HepG2 (cell line): ENCODE measurements around the gene FIS1. TPM values are rescaled to one million over a fixed set of nuclear protein-coding genes. Genes with fewer than 3 reads are reported as not detected.

ENCODE experiments used
- GTF3A ChIP-seq: sonication (generic); formaldehyde crosslinking; conservative IDR thresholded peaks from 2 replicates; pipeline ENCODE4 v1.4.0; 2020; ENCODE audit warnings: mild to moderate bottlenecking, missing genetic modification reagents
- HIVEP1 ChIP-seq: sonication (generic); formaldehyde crosslinking; IDR thresholded peaks from 2 replicates; pipeline ENCODE4 v1.4.0; 2020; ENCODE audit warnings: mild to moderate bottlenecking, missing genetic modification reagents
- HMG20B ChIP-seq: conservative IDR thresholded peaks from 2 replicates; pipeline ENCODE4 v1.6.1; 2016; ENCODE audit warnings: missing genetic modification reagents, missing compliant biosample characterization
- HOXD1 ChIP-seq: sonication (generic); formaldehyde crosslinking; IDR thresholded peaks from 2 replicates; pipeline ENCODE4 v1.5.0; 2020; ENCODE audit warnings: missing genetic modification reagents
- MXI1 ChIP-seq: IDR thresholded peaks from 3 replicates; pipeline ENCODE4 v1.6.1; 2012; ENCODE audit warnings: low read depth, low read length, inconsistent platforms, borderline replicate concordance
- RXRB ChIP-seq: IDR thresholded peaks from 2 replicates; pipeline ENCODE4 v1.6.1; 2016; ENCODE audit warnings: borderline replicate concordance, missing genetic modification reagents, missing compliant biosample characterization
- SIN3A ChIP-seq: IDR thresholded peaks from 2 replicates; pipeline ENCODE4 v1.6.1; 2011; ENCODE audit warnings: low read depth, mild to moderate bottlenecking, control low read depth, low read length, borderline replicate concordance
- TARDBP ChIP-seq: sonication (generic); formaldehyde crosslinking; IDR thresholded peaks from 2 replicates; pipeline ENCODE4 v1.8.0; 2022; ENCODE audit warnings: mild to moderate bottlenecking, missing genetic modification reagents
- ZBTB40 ChIP-seq, 2 experiments: fragments of 450-650 bp in 1 of 2; sonication (generic) in 1 of 2; formaldehyde crosslinking in 1 of 2; IDR thresholded peaks; 2 replicates each; pipeline versions ENCODE4 v1.6.1 to v1.8.0; 2016 to 2022; ENCODE audit warnings: antibody characterized with exemption in 1 of 2, mild to moderate bottlenecking in 1 of 2, missing genetic modification reagents in 1 of 2
- ZNF180 ChIP-seq: sonication (generic); formaldehyde crosslinking; IDR thresholded peaks from 2 replicates; pipeline ENCODE4 v1.4.0; 2020; ENCODE audit warnings: low read depth, missing genetic modification reagents, borderline replicate concordance
- ZNF329 ChIP-seq: sonication (generic); formaldehyde crosslinking; IDR thresholded peaks from 2 replicates; pipeline ENCODE4 v1.9.0; 2021; ENCODE audit warnings: low read depth, mild to moderate bottlenecking, missing genetic modification reagents
- ZNF678 ChIP-seq: sonication (generic); formaldehyde crosslinking; IDR thresholded peaks from 2 replicates; pipeline ENCODE4 v1.4.0; 2020; ENCODE audit warnings: mild to moderate bottlenecking, missing genetic modification reagents
- polyA plus RNA-seq, 8 experiments: library from polyadenylated mRNA; depleted of rRNA in 3 of 8; stranded (reverse) in 7 of 8; unstranded in 1 of 8; fragments of >200 nt; fragmentation: Illumina TruSeq in 4 of 8; extraction: Trizol in 4 of 8; gene quantifications; 2 replicates each; pipeline versions ENCODE4 v1.2.1 to v1.2.3, GENCODE V29; 2011 to 2016; ENCODE audit warnings: low read depth in 4 of 8, missing spikeins in 1 of 8, mixed read lengths in 1 of 8; ENCODE audit not compliant: insufficient read depth in 1 of 8
- total RNA-seq, 5 experiments: library from RNA; depleted of rRNA; stranded (reverse); fragments of >200 nt; fragmentation: Illumina TruSeq; extraction: Trizol; gene quantifications; 2 replicates each; pipeline ENCODE4 v1.2.3, GENCODE V29; 2016; ENCODE audit warnings: low read depth in 1 of 5
- TF ChIP-seq, protein P1 (sequence below): sonication (generic); formaldehyde crosslinking; IDR thresholded peaks from 2 replicates; pipeline ENCODE4 v1.8.0; 2022; ENCODE audit warnings: missing genetic modification reagents, mild to moderate bottlenecking, borderline replicate concordance
- TF ChIP-seq, protein P2 (sequence below): sonication (generic); formaldehyde crosslinking; IDR thresholded peaks from 2 replicates; pipeline ENCODE4 v1.5.1; 2020; ENCODE audit warnings: mild to moderate bottlenecking, missing genetic modification reagents, moderate library complexity

FIS1 gene
- total and polyA plus RNA-seq, 2 of the 13 experiments (the other 11 are each of a cell fraction or from before 2014, with no cell fraction given), result 97.5 to 101 TPM

DNA sequence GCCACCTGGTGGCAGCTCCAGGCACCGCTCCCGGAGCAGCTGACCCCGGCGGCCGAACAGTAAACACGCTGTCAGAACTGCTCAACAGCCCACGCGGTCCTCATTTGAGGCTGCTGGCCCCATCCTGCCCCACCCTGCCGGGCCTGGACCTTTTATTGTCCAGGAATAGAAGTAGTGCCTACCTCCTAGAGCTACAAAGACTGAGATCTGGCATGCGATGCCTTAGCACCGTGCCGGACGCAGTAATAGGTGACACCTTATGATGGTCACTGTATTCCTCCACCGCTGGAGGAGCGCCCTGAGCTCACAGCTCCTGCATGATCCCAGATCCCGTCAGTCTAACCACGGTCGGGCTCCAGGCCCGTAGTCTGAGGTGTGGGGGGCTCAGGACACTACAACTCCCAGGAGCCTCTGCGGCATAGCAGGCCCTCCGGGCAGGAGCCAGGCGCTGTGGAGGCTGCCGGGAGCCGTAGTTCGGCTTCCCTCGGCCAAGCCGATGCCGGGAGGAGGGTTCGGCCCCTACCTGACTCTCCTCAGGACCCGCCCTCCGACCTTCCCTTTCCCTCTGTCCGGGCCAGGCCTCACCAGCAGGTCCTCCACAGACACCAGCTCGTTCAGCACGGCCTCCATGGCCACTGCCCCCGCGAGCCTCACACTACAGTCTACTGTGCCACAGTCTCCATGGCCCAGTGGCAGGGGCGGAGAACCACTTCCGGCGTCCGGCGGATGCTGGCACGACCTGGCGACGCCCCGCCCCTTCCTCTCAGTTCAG is at the start of gene FIS1 (continued):
- TF ChIP-seq ZBTB40 (IDR thresholded peaks at IDR 0.05), result peak; percentile 60; the same call in 1 of the 2 replicates
- TF ChIP-seq ZBTB40 (CRISPR knock-in tag; IDR thresholded peaks at IDR 0.05), result no peak; the same call in 1 of the 2 replicates
- TF ChIP-seq SIN3A, result peak; percentile 68; the same call in 1 of the 2 replicates
- TF ChIP-seq, protein P1, sequence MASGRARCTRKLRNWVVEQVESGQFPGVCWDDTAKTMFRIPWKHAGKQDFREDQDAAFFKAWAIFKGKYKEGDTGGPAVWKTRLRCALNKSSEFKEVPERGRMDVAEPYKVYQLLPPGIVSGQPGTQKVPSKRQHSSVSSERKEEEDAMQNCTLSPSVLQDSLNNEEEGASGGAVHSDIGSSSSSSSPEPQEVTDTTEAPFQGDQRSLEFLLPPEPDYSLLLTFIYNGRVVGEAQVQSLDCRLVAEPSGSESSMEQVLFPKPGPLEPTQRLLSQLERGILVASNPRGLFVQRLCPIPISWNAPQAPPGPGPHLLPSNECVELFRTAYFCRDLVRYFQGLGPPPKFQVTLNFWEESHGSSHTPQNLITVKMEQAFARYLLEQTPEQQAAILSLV (CRISPR knock-in tag), result peak; percentile 59; the same call in 1 of the 2 replicates
- TF ChIP-seq, protein P2, sequence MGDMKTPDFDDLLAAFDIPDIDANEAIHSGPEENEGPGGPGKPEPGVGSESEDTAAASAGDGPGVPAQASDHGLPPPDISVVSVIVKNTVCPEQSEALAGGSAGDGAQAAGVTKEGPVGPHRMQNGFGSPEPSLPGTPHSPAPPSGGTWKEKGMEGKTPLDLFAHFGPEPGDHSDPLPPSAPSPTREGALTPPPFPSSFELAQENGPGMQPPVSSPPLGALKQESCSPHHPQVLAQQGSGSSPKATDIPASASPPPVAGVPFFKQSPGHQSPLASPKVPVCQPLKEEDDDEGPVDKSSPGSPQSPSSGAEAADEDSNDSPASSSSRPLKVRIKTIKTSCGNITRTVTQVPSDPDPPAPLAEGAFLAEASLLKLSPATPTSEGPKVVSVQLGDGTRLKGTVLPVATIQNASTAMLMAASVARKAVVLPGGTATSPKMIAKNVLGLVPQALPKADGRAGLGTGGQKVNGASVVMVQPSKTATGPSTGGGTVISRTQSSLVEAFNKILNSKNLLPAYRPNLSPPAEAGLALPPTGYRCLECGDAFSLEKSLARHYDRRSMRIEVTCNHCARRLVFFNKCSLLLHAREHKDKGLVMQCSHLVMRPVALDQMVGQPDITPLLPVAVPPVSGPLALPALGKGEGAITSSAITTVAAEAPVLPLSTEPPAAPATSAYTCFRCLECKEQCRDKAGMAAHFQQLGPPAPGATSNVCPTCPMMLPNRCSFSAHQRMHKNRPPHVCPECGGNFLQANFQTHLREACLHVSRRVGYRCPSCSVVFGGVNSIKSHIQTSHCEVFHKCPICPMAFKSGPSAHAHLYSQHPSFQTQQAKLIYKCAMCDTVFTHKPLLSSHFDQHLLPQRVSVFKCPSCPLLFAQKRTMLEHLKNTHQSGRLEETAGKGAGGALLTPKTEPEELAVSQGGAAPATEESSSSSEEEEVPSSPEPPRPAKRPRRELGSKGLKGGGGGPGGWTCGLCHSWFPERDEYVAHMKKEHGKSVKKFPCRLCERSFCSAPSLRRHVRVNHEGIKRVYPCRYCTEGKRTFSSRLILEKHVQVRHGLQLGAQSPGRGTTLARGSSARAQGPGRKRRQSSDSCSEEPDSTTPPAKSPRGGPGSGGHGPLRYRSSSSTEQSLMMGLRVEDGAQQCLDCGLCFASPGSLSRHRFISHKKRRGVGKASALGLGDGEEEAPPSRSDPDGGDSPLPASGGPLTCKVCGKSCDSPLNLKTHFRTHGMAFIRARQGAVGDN, result peak; percentile 83
- TF ChIP-seq TARDBP (CRISPR knock-in tag), result peak; percentile 73
- TF ChIP-seq HIVEP1 (CRISPR knock-in tag), result no peak; the same call in 1 of the 2 replicates
- TF ChIP-seq GTF3A, result no peak
- TF ChIP-seq ZNF329 (CRISPR knock-in tag), result peak; percentile 77; the same call in 1 of the 2 replicates
- peak; percentile 68; the same call in 1 of the 2 replicates for TF ChIP-seq HOXD1 (CRISPR knock-in tag)
- no peak; the same call in none of the 2 replicates for TF ChIP-seq ZNF180 (CRISPR knock-in tag)
- TF ChIP-seq MXI1, result peak; percentile 88
- no peak for TF ChIP-seq RXRB (CRISPR knock-in tag)
- no peak for TF ChIP-seq ZNF678 (CRISPR knock-in tag)
- no peak for TF ChIP-seq HMG20B (CRISPR knock-in tag)
